ENCODE data around the gene SLCO4A1.
"Not testable (repeated sequence)": the region's sequence is repeated elsewhere in the genome, so short reads cannot be mapped to it uniquely, and the experiment has no call there.

The SLCO4A1 gene

GRCh38 chr20:62622178-62622876 is 20.0 kb upstream of the SLCO4A1 start:
- no peak for DNase-seq

GRCh38 chr20:62622877-62623487 is 19.3 kb upstream of the SLCO4A1 start:
- DNase-seq, result no peak

GRCh38 chr20:62623488-62624324 is 18.6 kb upstream of the SLCO4A1 start:
- DNase-seq, result peak in 3 of 58 donors; percentile 7 to 38 (median 30)

GRCh38 chr20:62624325-62624690 is 18.0 kb upstream of the SLCO4A1 start:
- no peak for DNase-seq

GRCh38 chr20:62624719-62625453 is 17.4 kb upstream of the SLCO4A1 start:
- DNase-seq, result peak in 3 of 58 donors; percentile 27 to 34 (median 28)

- DNase-seq, result no peak
Measured at GRCh38 chr20:62625516-62625915, 16.8 kb upstream of the SLCO4A1 start.

- DNase-seq, result no peak
Measured at GRCh38 chr20:62625921-62626547, 16.3 kb upstream of the SLCO4A1 start.

GRCh38 chr20:62627425-62627824 is 14.9 kb upstream of the SLCO4A1 start:
- DNase-seq, result not testable (repeated sequence)

- no peak for DNase-seq
Measured at GRCh38 chr20:62627901-62628612, 14.2 kb upstream of the SLCO4A1 start.

GRCh38 chr20:62628691-62629090 is 13.6 kb upstream of the SLCO4A1 start:
- no peak for DNase-seq

- no peak for DNase-seq
Measured at GRCh38 chr20:62629864-62630470, 12.3 kb upstream of the SLCO4A1 start.

GRCh38 chr20:62631336-62632308 is 10.7 kb upstream of the SLCO4A1 start:
- no peak for DNase-seq

- DNase-seq, result no peak
Measured at GRCh38 chr20:62632575-62633090, 9.7 kb upstream of the SLCO4A1 start.

GRCh38 chr20:62633598-62634329 is 8.5 kb upstream of the SLCO4A1 start:
- no peak for DNase-seq

GRCh38 chr20:62634330-62634967 is 7.9 kb upstream of the SLCO4A1 start:
- no peak for DNase-seq

- DNase-seq, result no peak
Measured at GRCh38 chr20:62635232-62635631, 7.1 kb upstream of the SLCO4A1 start.

GRCh38 chr20:62635852-62636251 is 6.5 kb upstream of the SLCO4A1 start:
- DNase-seq, result no peak

All from anterior cingulate cortex (tissue), 58 donors.